Measurements from ENCODE around the gene MISP3.

The MISP3 gene

DNA sequence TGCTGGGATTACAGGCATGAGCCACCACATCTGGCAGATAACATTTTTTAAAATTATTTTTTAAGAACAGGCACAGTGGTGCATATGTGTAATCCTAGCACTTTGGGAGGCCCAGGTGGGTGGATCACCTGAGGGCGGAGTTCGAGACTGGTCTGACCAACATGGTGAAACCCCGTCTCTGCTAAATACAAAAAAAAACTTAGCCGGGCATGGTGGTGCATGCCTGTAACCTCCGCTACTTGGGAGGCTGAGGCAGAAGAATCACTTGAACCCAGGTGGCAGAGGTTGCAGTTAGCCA, 10.1 kb upstream of the MISP3 start:
- H3K9me2 ChIP-seq (replicated peaks; ENCODE audit: insufficient read depth, low read length): no peaks in the 10 kb centered on the region
- no peak overlapping the region for H3K27ac ChIP-seq (ENCODE audit: low read depth, low read length)
- H3K9me3 ChIP-seq (ENCODE audit: insufficient read depth, low read length): no peaks in the 10 kb centered on the region
- H3K9ac ChIP-seq (ENCODE audit: low read length): no peak overlapping the region
- H3K79me2 ChIP-seq (ENCODE audit: insufficient read depth, low read length): no peaks in the 10 kb centered on the region
- no peaks in the 10 kb centered on the region for H3K36me3 ChIP-seq (ENCODE audit: low read length)
- no peaks in the 10 kb centered on the region for H3F3A ChIP-seq (ENCODE audit: insufficient read depth)
- H3K27me3 ChIP-seq (ENCODE audit: low read length): 0 out of 2 replicates have a peak, but pooled peaks cover 4% of the 10 kb centered on the region
- H2AFZ ChIP-seq (ENCODE audit: low read depth, low read length, severe bottlenecking): no peak overlapping the region
- H4K20me1 ChIP-seq (ENCODE audit: low read depth, low read length): no peaks in the 10 kb centered on the region
- H3K4me2 ChIP-seq (ENCODE audit: low read depth, low read length, poor library complexity, severe bottlenecking): no peak overlapping the region
- H3K4me3 ChIP-seq (ENCODE audit: insufficient read depth, low read length, poor library complexity, severe bottlenecking): no peak overlapping the region
- TF ChIP-seq EZH2phosphoT487 (conservative IDR thresholded peaks at IDR 0.05; ENCODE audit: low read length): no peak
- TF ChIP-seq CTCF (IDR thresholded peaks at IDR 0.05; ENCODE audit: insufficient read depth, low read length, poor library complexity, severe bottlenecking): no peak

DNA sequence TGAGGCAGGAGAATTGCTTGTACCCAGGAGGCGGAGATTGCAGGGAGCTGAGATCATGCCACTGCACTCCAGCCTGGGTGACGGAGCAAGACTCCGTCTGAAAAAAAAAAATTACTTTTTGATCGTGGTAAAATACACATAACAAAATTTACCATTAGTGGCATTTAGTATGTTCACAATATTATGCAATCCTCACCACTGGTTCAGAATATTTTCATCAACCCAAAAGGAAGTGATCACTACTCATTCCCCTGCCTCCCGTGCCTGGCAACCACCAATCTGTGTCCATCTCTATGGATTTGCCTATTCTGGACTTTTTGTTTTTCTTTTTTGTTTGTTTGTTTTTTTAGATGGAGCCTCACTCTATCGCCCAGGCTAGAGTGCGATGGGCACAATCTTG, 9.5 kb upstream of the MISP3 start:
- Histone ChIP-seq H3K9me2 (replicated peaks; ENCODE audit: insufficient read depth, low read length) (no peaks in the 10 kb centered on the region), H3K27me3 (ENCODE audit: low read length) (0 out of 2 replicates have a peak, but pooled peaks cover 4% of the 10 kb centered on the region), H3K27ac (ENCODE audit: low read depth, low read length) (no peak overlapping the region), H2AFZ (ENCODE audit: low read depth, low read length, severe bottlenecking) (no peak overlapping the region), H3K4me3 (ENCODE audit: insufficient read depth, low read length, poor library complexity, severe bottlenecking) (no peak overlapping the region), H3K4me2 (ENCODE audit: low read depth, low read length, poor library complexity, severe bottlenecking) (no peak overlapping the region), H3F3A (ENCODE audit: insufficient read depth) (no peaks in the 10 kb centered on the region), H3K9me3 (ENCODE audit: insufficient read depth, low read length) (no peaks in the 10 kb centered on the region), H3K36me3 (ENCODE audit: low read length) (no peaks in the 10 kb centered on the region), H3K9ac (ENCODE audit: low read length) (no peak overlapping the region), H3K79me2 (ENCODE audit: insufficient read depth, low read length) (no peaks in the 10 kb centered on the region), H4K20me1 (ENCODE audit: low read depth, low read length) (no peaks in the 10 kb centered on the region)
- no peak for TF ChIP-seq CTCF (IDR thresholded peaks at IDR 0.05; ENCODE audit: insufficient read depth, low read length, poor library complexity, severe bottlenecking)
- TF ChIP-seq EZH2phosphoT487 (conservative IDR thresholded peaks at IDR 0.05; ENCODE audit: low read length): no peak

GRCh38 chr19:14066134-14066533, 6.5 kb upstream of the MISP3 start:
- Histone ChIP-seq H3K27me3 (ENCODE audit: low read length) (0 out of 2 replicates have a peak, but pooled peaks cover 4% of the 10 kb centered on the region), H2AFZ (ENCODE audit: low read depth, low read length, severe bottlenecking) (no peak overlapping the region), H3K9me3 (ENCODE audit: insufficient read depth, low read length) (no peaks in the 10 kb centered on the region), H3K9ac (ENCODE audit: low read length) (no peak overlapping the region), H3K36me3 (ENCODE audit: low read length) (no peaks in the 10 kb centered on the region), H3K79me2 (ENCODE audit: insufficient read depth, low read length) (no peaks in the 10 kb centered on the region), H3K4me3 (ENCODE audit: insufficient read depth, low read length, poor library complexity, severe bottlenecking) (no peak overlapping the region), H3F3A (ENCODE audit: insufficient read depth) (no peaks in the 10 kb centered on the region), H4K20me1 (ENCODE audit: low read depth, low read length) (no peaks in the 10 kb centered on the region), H3K9me2 (replicated peaks; ENCODE audit: insufficient read depth, low read length) (no peaks in the 10 kb centered on the region), H3K4me2 (ENCODE audit: low read depth, low read length, poor library complexity, severe bottlenecking) (no peak overlapping the region), H3K27ac (ENCODE audit: low read depth, low read length) (no peak overlapping the region)
- TF ChIP-seq CTCF (IDR thresholded peaks at IDR 0.05; ENCODE audit: insufficient read depth, low read length, poor library complexity, severe bottlenecking) (no peak), EZH2phosphoT487 (conservative IDR thresholded peaks at IDR 0.05; ENCODE audit: low read length) (no peak)
